T-helper 1 cell (primary cell): ENCODE results near the gene DLX2.
"Not testable (repeated sequence)": the region's sequence is repeated elsewhere in the genome, so short reads cannot be mapped to it uniquely, and the experiment has no call there.

Source experiments
- DNase-seq, 5 donors: peaks; one replicate each; pipeline ENCODE4 v3.0.0-alpha.2; 2012 to 2020
- total RNA-seq, 4 donors: gene quantifications; one replicate each; lab custom pipeline; 2026; lab: John Stamatoyannopoulos, UW

The DLX2 gene
- 0.24 to 0.46 (median 0.29) reads per million in 4 donors for total RNA-seq

GRCh38 chr2:172102391-172103359, at the start of gene DLX2:
DLX2 (minus strand) TSS chr2:172102900; CDS start chr2:172102538, 362 bp downstream.
- peak in 4 of 5 donors; percentile 48 to 70 (median 52) for DNase-seq

DNA sequence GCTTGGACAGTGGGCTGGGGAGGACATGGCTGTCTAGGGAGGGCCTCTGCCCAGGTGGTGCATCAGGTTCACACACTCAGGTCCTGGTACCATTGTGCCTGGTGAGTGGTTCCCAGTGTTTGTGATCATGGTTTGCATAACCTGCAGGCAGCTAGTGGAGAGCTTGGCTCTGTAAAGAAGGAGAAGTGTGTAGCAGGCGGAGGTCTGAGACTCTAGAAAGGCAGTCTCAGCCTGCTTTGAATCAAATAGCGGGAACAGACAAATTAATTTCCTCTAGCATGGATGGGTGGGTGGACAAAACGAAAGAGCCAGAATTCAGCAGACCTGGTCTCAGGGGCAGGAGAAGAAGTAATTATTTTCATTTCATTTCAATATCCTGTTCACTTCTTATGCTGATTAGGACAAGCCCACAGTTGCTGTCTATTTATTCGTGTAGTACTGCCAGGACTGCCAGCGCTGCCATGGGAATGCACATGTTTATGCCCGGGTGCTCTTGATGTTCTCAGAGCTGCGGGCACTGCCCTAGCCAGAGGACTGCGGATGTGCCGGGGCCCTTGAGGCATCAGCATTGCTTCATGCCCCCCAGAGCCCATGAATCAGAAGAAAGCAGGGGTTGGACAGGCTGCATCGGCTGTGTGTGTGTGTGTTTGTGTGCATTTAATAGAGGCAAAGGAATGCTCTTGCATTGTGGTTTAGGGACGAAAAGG, 45.4 kb upstream of the DLX2 start:
- DNase-seq = no peak

DNA sequence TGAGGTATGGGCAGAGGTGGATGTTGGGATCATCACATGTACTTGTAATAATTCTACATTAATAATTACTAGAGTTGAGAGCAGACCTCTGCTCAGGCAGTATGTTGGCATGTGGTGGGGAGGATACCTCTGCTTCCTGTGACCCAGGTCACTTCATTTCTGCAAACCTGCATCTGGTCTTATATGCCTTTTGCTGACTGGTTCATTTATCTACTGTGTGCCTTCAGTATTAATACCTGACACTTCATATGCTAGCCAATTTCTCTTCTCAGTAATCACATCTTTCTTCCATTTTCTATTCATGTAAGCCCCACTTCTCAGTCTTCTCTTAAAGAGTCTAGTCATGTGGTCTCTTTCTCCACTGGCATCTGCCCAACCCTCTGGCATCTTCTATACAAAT, 41.1 kb upstream of the DLX2 start:
- DNase-seq = no peak

DNA sequence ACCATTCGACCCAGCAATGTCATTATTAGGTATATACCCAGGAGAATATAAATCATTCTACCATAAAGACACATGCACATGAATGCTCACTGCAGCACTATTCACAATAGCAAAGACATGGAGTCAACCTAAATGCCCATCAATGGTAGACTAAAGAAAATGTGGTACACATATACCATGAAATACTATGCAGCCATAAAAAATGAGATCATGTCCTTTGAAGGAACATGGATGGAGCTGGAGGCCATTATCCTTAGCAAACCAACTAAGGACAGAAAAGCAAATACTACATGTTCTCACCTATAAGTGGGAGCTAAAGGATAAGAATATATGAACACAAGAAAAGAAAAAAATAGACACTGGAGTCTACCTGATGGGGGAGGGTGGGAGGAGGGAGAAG, 36.0 kb upstream of the DLX2 start:
- DNase-seq = not testable (repeated sequence)

DNA sequence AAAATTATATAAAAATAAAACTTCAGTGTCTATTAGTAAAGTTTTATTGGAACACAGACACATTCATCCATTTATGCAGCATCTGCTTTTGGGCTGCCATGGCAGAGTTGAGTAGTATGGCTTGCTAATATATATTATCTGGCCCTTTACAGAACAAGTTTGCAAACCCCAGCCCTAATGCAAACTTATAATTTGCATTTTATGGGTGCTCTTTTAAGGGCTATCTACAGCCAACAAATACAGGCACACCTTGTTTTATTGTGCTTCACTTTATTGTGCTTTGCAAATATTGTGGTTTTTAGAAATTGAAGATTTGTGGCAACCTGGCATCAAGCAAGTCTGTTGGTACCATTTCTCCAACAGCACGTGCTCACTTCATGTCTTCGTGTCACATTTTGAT, 35.2 kb upstream of the DLX2 start:
- no peak for DNase-seq

DNA sequence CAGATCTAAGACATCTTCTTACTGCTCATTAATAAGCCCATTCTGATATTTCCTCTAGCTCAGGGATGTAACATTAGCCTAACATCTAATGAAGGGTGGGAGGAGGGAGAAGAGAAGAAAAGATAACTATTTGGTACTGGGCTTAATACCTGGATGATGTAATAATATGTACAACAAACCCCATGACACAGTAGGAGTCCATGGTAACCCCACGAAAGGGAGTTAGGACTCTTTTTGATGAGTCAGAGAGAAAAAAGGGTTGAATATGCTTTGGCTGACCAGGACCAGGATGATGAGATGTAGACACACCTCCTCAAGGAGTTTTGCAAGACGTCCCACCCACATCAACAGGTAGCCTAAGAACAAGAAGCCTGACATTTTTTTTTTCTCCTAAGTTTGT, 34.4 kb upstream of the DLX2 start:
- DNase-seq = no peak

DNA sequence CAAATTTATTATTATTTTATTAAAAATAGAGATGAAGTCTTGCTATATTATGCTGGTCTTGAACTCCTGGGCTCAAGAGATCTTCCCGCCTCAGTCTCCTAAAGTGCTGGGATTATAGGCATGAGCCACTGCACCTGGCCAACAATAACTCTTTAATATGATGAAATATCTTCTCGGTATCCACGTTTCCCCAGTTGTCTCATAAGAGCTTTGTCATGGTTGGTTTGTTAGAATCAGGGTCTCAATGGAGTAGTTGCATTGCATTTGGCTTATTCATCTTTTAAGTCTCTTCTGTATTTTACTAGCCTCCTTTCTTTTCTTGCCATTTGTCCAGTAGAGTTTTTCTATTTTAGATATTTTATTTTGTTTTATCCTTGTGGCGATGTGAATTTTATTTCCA, 32.7 kb upstream of the DLX2 start:
- DNase-seq = no peak

DNA sequence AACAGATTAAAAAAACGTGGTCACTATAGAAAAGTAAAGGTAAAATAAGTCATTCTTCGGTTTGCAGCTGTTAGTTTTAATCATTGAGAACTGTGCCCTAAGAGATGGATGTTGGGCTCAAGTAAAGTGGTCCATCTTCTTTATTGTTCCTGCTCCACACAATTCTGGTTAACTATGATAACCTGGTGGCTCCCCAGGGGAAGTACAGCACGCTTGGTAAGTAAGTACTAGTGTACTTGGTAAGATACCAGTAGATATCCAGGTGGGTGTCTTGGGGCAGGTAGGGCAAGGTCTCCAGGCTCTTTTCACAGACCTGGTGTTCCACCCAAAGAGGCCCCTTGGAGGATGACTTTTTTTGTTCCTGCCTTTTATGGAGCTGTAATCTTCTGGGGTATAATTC, 31.6 kb upstream of the DLX2 start:
- DNase-seq = no peak

GRCh38 chr2:172131713-172132555, 29.2 kb upstream of the DLX2 start:
- DNase-seq = no peak

- no peak for DNase-seq
These were observed 26.7 kb upstream of the DLX2 start for GRCh38 chr2:172129404-172129803.

DNA sequence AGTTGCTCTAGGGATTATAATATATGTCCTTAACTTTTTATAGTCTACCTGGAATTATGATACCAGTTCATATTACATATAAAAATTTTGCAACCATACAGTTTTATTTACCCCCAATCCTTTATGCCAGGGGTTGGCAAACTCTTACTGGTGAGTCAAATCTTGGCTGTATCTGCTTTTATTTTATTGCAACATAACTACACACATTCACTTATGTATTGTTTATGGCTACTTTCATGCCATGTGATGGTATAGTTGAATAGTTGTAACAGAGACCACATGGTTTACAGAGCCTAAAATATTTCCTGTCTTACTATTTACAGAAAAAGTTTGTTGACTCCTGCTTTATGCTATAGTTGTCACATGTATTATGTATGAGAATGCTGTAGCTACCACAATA, 25.8 kb upstream of the DLX2 start:
- no peak for DNase-seq

DNA sequence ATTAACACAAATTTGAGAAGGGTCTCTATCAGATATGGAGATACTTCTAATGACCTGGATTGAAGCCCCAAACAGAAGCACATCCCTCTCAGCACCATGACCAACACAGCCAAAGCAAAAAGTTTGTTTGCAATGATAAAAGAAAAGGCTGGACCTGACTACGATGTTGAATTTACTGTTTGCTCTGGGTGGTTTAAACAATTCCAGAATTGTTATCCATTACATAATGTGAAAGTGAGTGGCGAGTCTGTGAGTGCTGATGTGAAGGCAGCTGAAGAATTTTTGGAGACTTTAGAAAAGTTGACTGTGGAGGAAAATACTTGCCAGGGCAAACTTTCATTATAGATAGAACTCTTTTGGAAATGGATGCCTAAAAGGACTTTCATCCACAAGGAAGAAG, 17.4 kb upstream of the DLX2 start:
- no peak for DNase-seq

DNA sequence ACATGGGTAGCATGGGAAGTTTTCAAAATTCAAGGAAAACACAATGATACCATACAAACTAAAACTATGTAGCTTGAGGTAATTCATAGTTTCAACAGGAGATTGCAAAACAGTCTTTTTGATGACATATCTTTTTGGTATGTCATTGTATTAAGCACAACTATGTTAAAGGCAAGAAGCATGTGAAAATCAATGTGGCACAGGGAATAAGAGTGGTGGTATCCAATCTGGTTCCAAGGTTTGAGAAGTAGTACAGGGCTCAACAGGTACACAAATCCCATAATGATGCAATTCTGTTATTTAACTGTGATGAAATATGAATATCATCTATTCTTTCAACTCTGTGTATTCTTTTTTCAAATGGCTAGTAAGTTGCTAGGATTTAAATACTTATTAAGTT, 16.4 kb upstream of the DLX2 start:
- DNase-seq = no peak

DNA sequence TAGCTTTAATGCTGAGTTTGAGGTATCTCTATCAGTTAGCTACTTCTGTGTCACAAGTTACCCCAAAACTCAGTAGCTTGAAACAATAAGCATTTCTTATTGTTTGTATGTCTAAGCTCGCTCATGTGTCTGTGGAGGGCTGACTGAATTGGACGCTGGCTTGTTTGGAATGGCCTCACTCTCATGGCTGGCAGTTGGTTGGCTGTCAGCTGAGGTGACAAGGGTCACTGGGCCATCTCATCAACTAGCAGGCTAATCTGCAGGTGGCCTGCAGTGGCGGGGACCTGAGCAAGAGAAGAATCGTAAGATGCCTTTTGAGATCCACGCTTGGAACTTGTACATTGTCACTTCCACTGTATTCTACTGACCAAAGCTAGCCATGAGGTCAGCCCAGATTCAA, 13.4 kb upstream of the DLX2 start:
- DNase-seq = no peak

GRCh38 chr2:172114579-172114978, 11.9 kb upstream of the DLX2 start:
- DNase-seq = no peak

- not testable (repeated sequence) for DNase-seq
These were observed 11.5 kb upstream of the DLX2 start for GRCh38 chr2:172114176-172114575.

DNA sequence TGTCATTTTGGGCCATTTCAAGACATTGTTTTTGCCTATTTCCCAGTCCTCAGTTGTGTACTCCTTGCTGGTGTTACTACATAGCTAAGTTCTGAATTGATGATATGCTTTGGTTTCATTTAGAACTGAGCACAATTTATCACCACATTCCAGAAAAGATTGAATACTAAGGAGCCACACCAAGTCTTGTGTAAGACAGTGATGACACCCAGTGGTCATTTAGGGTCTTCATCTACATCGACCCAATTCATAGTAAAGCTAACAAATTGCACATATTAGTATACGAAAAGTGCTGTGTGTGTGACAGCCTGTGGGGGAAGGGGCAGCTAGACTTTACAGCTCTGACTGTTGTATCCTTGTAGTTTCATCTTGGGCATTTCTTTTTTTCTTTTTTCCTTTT, 10.9 kb upstream of the DLX2 start:
- DNase-seq = no peak

GRCh38 chr2:172109988-172110811, 7.5 kb upstream of the DLX2 start:
- no peak for DNase-seq

GRCh38 chr2:172109256-172109987, 6.7 kb upstream of the DLX2 start:
- DNase-seq = no peak

DNA sequence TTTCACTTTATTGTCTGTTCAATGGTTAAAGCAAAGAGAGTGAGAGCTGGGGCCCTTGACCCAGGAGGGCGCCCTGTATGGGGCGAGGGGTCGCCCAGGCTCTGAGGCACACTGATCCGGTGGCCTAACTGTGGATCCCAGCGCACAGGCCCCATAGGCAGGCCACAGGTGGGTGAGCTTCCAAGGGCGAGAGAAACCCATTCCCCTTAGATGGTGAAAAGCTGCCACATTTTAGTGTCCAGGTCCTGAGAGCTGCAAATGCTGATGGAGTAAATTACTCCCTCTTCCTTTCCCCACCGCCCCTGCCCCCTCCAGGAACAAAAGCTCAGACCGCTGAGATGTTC, 5.9 kb upstream of the DLX2 start:
- no peak for DNase-seq
